ENCODE measurements around the gene GABRB3. TPM values are rescaled to one million over a fixed set of nuclear protein-coding genes. Genes with fewer than 3 reads are reported as not detected.

The GABRB3 gene
- polyA plus RNA-seq, 4 donors, result 5.9 to 8.1 (median 7.1) TPM

DNA sequence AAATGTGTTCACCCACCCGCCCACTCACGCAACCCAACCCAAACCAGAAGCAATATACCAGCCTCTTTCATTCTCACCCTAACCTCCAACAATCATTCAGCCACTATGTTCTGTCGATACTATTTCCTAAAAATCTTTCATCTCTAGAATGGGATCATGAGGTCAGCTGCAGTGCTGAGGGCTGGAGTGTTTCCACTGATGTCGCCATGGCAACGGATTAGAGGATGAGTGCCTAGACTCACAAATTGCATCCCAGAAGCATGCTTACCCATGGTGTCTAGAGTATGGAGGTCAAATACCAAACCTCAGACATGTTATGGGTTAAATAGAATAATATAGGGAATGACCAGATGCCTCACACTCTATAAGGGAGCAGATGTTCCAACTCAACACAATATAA is 138.5 kb downstream of the GABRB3 start:
- no peak for DNase-seq (ENCODE audit: low read depth in 4 of 4, low spot score in 3 of 4)

DNA sequence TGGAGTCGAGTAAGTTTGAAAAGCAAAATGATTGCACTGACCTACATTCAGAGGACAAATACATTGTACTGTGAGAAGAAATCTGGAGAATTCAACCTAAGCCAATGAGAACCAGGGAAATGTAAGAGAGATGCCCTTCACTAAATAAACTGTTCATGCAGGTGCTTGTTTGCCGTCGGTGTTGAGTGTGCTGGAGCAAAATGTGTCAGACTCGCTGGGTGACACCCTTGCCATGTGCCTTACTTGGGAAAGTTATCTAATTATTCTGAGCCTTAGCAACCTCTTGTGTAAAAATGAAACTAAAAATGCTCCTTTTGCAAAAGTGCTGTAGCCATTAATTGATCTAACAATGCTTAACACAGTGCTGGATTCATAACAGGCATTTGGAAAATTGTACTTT is 140.4 kb downstream of the GABRB3 start:
- DNase-seq (ENCODE audit: low read depth in 4 of 4, low spot score in 3 of 4), result no peak

GRCh38 chr15:26631894-26632293 is 141.0 kb downstream of the GABRB3 start:
- no peak for DNase-seq (ENCODE audit: low read depth in 4 of 4, low spot score in 3 of 4)

DNA sequence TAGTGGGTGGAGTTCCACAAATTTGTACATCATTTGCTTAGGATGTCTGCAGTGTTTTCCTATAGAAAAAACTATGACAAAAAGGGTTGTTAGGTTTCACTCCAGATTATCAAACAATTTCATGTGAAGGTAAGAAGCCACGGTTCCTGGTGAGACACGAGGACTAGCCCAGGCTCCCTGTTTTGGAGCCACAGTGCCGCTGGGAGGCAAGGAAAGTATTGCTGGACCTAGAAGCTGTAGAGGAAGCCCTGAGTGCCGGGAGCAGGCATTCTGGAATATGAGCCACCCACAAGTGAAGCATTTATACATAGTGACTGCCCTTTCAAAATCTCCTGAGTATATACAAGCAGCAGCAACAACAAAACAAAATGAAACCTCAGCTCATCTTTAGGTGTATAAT is 142.0 kb downstream of the GABRB3 start:
- no peak for DNase-seq (ENCODE audit: low read depth in 4 of 4, low spot score in 3 of 4)

DNA sequence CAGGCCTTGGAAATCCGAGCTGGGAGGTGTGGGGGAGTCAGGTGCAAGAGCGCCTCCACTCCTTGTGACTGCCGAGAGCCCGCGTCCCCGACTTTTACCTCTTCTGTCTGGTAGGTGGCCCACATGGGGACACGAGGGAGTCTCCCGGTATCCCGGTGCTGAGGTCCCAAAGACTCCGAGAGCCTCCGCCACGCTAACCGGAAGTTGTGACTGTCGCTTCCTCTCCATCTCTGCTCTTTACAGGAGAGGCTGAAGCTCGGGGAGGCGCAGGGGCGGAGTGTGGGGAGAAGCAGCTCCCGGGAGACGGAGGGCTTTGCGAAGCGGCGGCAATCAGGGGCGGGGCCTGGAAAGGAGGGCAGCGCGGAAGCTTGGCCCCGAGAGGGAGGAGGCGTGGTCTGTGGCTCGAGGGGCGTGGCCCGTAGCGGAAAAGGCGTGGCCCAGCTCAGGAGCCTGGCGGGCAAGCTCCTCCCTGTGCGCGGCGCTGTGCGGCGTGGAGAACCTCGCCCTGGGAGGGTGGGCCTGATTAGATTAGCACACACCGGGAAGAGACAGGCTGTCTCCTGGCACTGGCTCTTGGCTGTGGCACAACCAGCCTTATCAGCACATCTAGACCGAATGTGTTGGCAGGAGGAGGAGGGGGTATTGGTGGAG is 143.9 kb downstream of the GABRB3 start:
- peak in 1 of 4 donors; percentile 10 for DNase-seq (ENCODE audit: low read depth in 4 of 4, low spot score in 3 of 4)

- no peak for DNase-seq (ENCODE audit: low read depth in 4 of 4, low spot score in 3 of 4)
Observed at GRCh38 chr15:26628071-26628470, 144.8 kb downstream of the GABRB3 start.

- DNase-seq (ENCODE audit: low read depth in 4 of 4, low spot score in 3 of 4), result no peak
Observed at GRCh38 chr15:26624128-26624527, 148.7 kb downstream of the GABRB3 start.

DNA sequence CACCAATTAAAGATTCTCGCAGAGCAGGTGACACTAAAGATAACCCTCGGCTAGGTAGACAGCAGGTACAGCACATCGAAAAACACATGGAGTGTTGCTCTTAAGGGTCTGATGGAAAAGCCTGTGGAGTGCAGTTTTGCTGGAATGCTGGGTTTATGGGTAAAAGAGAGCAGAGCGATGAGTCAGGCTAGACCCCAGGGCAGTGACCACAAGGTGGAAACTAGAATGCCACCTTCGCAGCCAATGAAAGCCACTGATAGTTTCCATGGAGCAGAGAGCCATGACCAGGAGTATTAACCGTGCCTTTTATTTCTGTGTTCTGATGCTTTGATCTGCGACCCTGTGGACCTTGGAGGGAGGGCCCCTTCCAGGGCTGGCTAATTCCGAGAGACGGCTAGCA is 149.8 kb downstream of the GABRB3 start:
- DNase-seq (ENCODE audit: low read depth in 4 of 4, low spot score in 3 of 4), result no peak

DNA sequence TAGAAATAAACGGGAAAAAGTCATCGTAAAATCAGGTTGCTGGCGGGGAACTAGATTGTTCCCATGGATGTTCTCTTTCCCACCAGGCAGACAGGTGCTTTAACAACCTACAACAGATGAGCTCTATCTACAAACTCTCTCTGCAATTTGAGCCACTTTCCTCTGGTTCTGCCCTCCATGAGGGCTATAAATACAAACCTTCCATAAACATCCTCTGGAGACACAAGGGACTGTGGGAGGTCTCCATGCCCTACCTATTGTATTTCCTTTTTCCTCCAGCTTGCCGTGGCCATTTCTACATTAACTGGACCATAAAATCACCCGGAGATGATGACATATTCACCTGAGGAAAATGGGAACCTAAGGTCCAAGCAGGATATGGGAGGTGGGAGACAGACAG is 151.1 kb downstream of the GABRB3 start:
- peak in 2 of 4 donors; percentile 3 to 5 for DNase-seq (ENCODE audit: low read depth in 4 of 4, low spot score in 3 of 4)

DNA sequence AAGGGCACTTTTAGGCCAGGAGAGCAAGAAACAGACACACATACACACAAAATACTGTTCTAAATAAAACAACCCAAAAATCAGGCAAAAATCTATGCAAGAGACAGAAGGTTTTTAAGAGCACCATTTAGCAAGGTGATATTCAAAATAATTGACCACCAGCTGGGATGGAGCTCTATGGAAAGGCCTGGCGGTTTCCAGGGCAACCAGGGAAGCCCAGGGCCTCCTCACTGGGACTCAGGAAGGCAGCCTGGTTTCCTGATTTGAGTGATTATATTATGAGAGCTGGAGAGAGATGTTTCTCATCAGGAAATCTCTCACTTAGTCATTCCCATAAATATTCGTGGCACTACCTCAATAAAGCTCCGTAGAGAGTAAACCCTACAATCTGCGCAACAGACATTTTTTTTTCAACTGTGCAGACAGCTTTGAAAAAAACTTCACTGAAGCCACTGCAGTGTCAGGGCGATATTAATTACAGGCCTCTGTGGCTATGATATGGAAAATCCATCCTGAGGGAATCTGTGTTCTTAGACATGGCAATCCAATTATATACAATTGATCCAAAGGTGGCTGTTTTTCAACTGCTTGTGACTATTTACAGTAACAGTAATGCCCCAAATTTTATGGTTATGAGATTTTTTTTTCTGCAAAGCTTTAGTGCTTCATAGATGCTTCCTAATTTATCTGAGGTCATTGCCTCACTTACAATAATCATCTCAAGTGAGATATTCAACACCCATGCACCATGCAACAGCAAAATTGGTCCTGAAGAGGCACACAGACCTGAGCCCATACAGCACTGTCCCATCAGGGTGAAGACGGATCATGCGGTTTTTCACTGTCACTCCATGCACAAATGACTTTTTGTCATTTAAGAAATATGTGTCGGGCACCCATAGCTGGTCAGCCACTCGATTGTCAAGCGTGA is 152.1 kb downstream of the GABRB3 start:
- DNase-seq (ENCODE audit: low read depth in 4 of 4, low spot score in 3 of 4), result no peak

DNA sequence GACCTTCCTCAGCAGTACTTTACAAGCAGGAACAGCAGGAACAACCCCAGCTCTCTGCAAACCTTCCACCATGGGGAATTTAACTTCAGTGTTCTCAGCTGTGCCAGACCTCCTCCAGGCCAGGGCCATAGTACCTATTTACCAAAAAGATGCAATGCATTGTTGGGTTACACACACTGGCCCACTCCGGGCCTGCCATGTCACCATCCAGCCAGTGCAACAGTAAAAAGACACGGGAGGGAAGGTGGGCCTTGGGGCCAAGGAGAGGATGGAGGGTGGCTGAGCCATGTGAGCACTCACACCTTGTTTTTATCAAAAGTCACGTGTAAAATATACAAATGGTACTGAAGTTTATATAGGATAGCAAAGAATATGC is 157.0 kb downstream of the GABRB3 start:
- DNase-seq (ENCODE audit: low read depth in 4 of 4, low spot score in 3 of 4), result no peak

GRCh38 chr15:26615188-26615926 is 157.5 kb downstream of the GABRB3 start:
- no peak for DNase-seq (ENCODE audit: low read depth in 4 of 4, low spot score in 3 of 4)

DNA sequence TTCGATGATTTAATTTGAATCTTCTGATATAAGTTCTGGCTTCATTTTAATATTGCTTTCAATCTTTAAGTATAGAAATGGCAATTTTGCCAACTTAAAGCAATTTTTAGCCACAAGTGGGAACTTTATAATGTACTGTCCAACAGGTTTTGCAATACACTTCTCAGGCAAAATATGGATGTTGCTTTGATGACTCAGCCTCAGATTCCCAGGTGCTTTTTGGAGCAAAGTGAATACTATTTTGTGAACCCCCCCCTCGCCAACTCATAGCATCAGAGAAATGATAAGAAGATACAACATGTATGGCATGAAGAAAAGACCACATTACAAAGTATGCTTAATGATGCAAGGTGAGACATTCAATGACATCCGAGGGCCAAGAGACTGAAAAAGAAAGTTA is 158.1 kb downstream of the GABRB3 start:
- no peak for DNase-seq (ENCODE audit: low read depth in 4 of 4, low spot score in 3 of 4)

DNA sequence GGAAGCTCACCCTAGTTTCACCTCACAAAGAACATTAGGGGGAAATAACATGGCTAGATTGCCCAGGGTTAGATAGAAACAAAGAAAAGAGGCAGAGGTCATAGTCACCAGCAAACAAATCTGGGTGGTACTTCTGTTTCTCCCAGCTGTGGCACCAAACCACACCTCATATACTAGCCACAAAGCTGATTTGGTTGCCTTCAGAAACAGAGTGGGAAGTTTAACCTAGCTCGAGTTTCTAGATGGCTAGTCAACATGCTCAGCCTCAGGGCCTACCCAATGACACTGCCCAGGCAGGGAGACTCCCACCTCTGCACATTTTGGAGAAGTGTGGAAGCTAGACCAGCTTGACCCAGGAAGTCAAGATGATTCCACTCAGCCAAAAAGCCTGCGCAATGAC is 174.2 kb downstream of the GABRB3 start:
- DNase-seq (ENCODE audit: low read depth in 4 of 4, low spot score in 3 of 4), result no peak

DNA sequence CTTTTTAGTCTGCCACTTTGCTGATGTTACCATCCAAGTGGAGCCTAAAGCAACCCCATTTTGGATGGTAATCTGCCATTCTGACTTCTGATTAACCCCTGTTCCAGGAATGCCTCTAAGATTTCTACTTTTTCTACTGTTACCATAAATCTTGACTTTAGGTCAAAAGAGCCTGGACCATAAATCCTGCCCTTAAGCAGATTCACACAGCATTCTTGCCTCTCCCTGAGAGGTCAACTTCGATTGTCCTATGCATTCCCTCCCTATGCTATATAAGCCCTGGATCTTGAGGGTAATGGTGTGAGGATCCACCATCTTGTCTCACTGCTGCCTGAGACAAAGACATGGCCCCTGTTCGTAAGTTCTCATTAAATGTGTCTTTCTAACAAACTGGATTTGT is 177.3 kb downstream of the GABRB3 start:
- DNase-seq (ENCODE audit: low read depth in 4 of 4, low spot score in 3 of 4), result no peak

DNA sequence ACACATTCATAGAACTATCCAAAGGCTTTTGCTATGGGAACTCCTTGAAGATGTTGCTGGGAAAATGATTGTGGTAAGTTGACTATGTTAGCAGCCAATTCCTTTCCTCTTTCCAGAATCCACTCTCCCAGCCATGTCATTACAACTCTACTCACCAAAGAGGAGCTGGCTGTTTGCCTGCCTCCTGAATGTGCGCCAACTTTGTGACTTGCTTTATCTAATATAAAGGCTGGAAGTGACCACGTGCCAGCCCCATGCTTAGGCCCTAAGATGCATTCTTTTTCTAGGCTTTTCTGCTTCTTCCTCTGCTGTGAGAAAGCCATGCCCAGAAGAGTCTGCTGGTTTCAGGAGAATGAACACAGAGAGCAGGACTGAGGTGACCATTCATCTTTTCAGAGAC is 182.2 kb downstream of the GABRB3 start:
- no peak for DNase-seq (ENCODE audit: low read depth in 4 of 4, low spot score in 3 of 4)

GRCh38 chr15:26582840-26583239 is 190.0 kb downstream of the GABRB3 start:
- DNase-seq (ENCODE audit: low read depth in 4 of 4, low spot score in 3 of 4), result no peak

DNA sequence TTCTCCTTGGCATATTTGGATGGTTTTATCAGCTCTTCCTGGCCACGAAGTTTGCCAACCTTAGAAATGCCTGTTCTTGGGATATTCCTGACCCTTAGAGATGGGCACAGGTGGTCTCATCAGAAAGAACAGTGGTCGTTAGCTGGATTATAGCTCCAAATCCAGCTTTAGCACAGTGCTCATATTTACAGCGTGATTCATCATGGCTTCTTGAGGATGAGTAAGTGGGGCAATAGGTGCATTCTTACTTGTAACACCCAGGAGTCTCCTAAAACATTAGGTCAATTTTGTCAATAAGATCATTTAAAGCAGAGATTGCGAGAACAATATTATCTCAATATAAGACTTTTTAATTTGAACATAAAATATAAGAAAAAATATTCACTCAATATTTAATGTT is 191.9 kb downstream of the GABRB3 start:
- DNase-seq (ENCODE audit: low read depth in 4 of 4, low spot score in 3 of 4), result no peak

GRCh38 chr15:26572602-26573350 is 200.1 kb downstream of the GABRB3 start:
- no peak for DNase-seq (ENCODE audit: low read depth in 4 of 4, low spot score in 3 of 4)

DNA sequence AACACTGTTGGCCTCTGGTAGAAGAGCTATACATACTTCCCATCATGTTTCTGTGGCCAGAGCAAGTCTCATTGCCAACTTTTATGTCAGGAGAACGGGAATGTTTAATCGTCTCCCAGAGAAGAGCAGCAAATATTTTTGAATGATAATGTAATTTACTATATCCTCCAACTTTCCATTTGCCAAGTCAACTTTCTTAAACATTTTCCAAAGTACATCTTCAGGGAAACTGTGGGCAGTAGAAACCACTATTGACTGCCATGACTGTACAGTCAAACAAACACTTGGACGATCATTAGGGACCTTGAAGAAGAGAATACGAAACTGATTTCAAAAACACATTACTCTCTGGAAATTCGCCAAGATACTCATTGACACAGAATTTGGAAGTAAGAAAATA is 201.5 kb downstream of the GABRB3 start:
- DNase-seq (ENCODE audit: low read depth in 4 of 4, low spot score in 3 of 4), result no peak

DNA sequence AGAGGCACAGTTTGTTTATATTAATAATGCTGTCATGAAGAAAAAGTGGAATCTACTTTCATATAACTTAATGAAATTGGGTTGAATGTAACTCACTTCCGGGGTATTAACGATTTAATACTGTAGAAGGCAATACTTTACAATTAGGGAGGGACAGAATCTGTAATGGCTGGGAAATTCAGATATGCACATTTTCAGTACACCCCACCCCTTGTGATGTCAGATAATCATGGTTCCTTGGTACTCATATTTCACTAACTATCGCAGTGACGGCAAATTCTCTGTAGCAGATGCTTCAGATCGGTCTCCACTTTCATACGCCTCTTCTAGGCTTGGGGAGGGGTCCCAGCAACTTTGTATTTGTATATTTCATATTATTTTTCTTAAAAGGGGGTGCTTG is 207.3 kb downstream of the GABRB3 start:
- DNase-seq (ENCODE audit: low read depth in 4 of 4, low spot score in 3 of 4), result no peak

Data from right renal pelvis (tissue), 4 donors.